OCI-LY1 (cell line): ENCODE results near the gene COL19A1.

Experiments used
- EZH2 ChIP-seq: fragments of 200-600 bp; sonication (generic), shearing (Covaris generic); IDR thresholded peaks from 2 replicates; pipeline ENCODE4 v1.8.0; 2017; ENCODE audit warnings: borderline replicate concordance, mixed run types, mild to moderate bottlenecking, antibody characterized with exemption, low read length, moderate library complexity, mixed read lengths
- TF ChIP-seq, protein P1 (sequence below): fragments of 200-600 bp; sonication (generic), shearing (Covaris generic); IDR thresholded peaks from 2 replicates; pipeline ENCODE4 v1.5.1; 2017; ENCODE audit warnings: mild to moderate bottlenecking, antibody characterized with exemption, low read length, moderate library complexity, mixed read lengths

DNA sequence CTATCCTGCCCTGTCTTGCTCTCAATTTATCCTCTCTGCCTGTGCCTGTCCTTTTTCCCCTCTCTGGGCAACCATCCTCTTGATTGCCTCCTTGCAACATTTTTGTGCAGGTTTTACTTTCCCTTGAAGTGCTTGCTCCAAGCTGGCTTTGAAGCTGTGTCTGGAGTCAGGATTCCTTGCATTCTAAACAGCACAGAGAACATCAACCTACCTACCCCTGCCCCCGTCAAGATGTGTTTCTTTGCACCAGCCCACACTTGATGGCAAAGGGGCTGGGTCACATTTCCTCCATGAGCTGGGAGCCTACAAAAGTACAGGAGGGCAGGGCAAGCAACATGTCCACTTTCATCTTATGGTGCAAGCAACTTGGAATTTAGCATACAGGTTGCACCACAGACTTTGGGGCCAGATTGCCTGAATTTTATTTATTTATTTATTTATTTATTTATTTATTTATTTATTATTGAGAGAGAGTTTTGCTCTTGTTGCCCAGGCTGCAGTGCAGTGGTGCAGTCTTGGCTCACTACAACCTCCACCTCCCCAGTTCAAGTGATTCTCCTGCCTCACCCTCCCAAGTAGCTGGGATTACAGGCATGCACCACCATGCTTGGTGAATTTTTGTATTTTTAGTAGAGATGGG, 206.3 kb downstream of the COL19A1 start:
- TF ChIP-seq, protein P1, sequence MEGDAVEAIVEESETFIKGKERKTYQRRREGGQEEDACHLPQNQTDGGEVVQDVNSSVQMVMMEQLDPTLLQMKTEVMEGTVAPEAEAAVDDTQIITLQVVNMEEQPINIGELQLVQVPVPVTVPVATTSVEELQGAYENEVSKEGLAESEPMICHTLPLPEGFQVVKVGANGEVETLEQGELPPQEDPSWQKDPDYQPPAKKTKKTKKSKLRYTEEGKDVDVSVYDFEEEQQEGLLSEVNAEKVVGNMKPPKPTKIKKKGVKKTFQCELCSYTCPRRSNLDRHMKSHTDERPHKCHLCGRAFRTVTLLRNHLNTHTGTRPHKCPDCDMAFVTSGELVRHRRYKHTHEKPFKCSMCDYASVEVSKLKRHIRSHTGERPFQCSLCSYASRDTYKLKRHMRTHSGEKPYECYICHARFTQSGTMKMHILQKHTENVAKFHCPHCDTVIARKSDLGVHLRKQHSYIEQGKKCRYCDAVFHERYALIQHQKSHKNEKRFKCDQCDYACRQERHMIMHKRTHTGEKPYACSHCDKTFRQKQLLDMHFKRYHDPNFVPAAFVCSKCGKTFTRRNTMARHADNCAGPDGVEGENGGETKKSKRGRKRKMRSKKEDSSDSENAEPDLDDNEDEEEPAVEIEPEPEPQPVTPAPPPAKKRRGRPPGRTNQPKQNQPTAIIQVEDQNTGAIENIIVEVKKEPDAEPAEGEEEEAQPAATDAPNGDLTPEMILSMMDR: no peak
- TF ChIP-seq EZH2: no peak
